Panc1 (cell line): ENCODE data around the gene SLX1A.

Experiments
- POLR2AphosphoS5 ChIP-seq: IDR thresholded peaks from 2 replicates; pipeline ENCODE4 v1.6.1; 2012; ENCODE audit warnings: mild to moderate bottlenecking, low read depth, low read length, moderate library complexity
- TCF7L2 ChIP-seq: IDR thresholded peaks from 2 replicates; pipeline ENCODE4 v1.6.1; 2011; ENCODE audit warnings: mild to moderate bottlenecking, low read depth, low read length, inconsistent platforms
- TF ChIP-seq, protein P1 (sequence below): fragments of 450-650 bp; IDR thresholded peaks from 2 replicates; pipeline ENCODE4 v1.5.1; 2017; ENCODE audit warnings: mild to moderate bottlenecking

DNA sequence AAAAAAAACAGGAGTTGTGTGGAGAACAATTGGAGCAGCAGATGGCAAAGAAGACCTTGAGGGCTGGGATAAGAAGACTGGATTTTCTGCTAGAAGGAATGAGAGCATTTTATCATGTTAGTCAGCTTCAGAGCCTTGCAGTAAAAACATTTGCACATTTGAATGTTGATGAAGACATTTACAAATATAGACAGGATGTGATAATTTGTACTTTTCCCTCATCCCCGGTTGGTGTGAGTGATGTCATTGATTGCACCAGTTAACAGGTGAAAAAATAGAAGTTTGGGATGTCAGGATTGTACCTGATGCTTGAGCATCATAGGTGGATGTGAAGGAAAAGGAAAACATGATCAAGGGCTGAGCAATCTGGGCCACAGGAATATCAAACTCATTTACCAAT is 48.0 kb upstream of the SLX1A start:
- TF ChIP-seq, protein P1, sequence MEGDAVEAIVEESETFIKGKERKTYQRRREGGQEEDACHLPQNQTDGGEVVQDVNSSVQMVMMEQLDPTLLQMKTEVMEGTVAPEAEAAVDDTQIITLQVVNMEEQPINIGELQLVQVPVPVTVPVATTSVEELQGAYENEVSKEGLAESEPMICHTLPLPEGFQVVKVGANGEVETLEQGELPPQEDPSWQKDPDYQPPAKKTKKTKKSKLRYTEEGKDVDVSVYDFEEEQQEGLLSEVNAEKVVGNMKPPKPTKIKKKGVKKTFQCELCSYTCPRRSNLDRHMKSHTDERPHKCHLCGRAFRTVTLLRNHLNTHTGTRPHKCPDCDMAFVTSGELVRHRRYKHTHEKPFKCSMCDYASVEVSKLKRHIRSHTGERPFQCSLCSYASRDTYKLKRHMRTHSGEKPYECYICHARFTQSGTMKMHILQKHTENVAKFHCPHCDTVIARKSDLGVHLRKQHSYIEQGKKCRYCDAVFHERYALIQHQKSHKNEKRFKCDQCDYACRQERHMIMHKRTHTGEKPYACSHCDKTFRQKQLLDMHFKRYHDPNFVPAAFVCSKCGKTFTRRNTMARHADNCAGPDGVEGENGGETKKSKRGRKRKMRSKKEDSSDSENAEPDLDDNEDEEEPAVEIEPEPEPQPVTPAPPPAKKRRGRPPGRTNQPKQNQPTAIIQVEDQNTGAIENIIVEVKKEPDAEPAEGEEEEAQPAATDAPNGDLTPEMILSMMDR = no peak
- TF ChIP-seq POLR2AphosphoS5 = no peak
- TF ChIP-seq TCF7L2 = no peak
